Astrocyte of the cerebellum (primary cell): ENCODE data around the gene TMEM235.

Experiments used
- DNase-seq: peaks from one replicate; pipeline ENCODE4 v3.0.0-alpha.2; 2011; ENCODE audit warnings: low read depth
- H3K4me3 ChIP-seq: 2 replicates; pipeline ENCODE4 v1.5.1; 2011; ENCODE audit warnings: mild to moderate bottlenecking, low read depth, low read length, moderate library complexity
- CTCF ChIP-seq: IDR thresholded peaks from 2 replicates; pipeline ENCODE4 v1.5.1; 2012; ENCODE audit warnings: low read length, low read depth, moderate library complexity, mild to moderate bottlenecking; ENCODE audit errors: missing control alignments
- in situ Hi-C: cut with HindIII; loops from 2 replicates; pipeline ENCODE4 v1.10.0; 2017; ENCODE audit warnings: low sequenced_read_pairs

Gene TMEM235

GRCh38 chr17:78263063-78263735 lies 31.8 kb downstream of the TMEM235 start:
- in situ Hi-C loops, result no loop called here
- no peak overlapping the region for H3K4me3 ChIP-seq
- no peak for DNase-seq
- no peak for TF ChIP-seq CTCF

- no peak overlapping the region for H3K4me3 ChIP-seq
- no peak for DNase-seq
- in situ Hi-C loops, result no loop called here
- TF ChIP-seq CTCF, result no peak
Observed at GRCh38 chr17:78263736-78264340, 32.4 kb downstream of the TMEM235 start.

GRCh38 chr17:78264590-78264989 lies 33.2 kb downstream of the TMEM235 start:
- DNase-seq, result no peak
- H3K4me3 ChIP-seq, result no peak overlapping the region
- no peak for TF ChIP-seq CTCF
- in situ Hi-C loops, result no loop called here

- in situ Hi-C loops, result no loop called here
- H3K4me3 ChIP-seq, result no peak overlapping the region
- no peak for TF ChIP-seq CTCF
- no peak for DNase-seq
Observed at GRCh38 chr17:78265121-78265520, 33.7 kb downstream of the TMEM235 start.

- no peak for DNase-seq
- in situ Hi-C loops, result no loop called here
- TF ChIP-seq CTCF, result no peak
Observed at GRCh38 chr17:78266231-78266631, 34.8 kb downstream of the TMEM235 start.

GRCh38 chr17:78266771-78267170 lies 35.3 kb downstream of the TMEM235 start:
- H3K4me3 ChIP-seq, result no peak overlapping the region
- no peak for TF ChIP-seq CTCF
- DNase-seq, result no peak
- in situ Hi-C loops, result no loop called here

More at GRCh38 chr17:78266231-78266631, 34.8 kb downstream of the TMEM235 start:
- H3K4me3 ChIP-seq, result no peak overlapping the region
